Trophoblast cell (in vitro differentiated cells and primary cell): ENCODE measurements around the gene HTR5A.

ENCODE experiments used
- DNase-seq, 2 donors: peaks; one replicate each; pipeline ENCODE4 v3.0.0-alpha.2; 2016
- H2AFZ ChIP-seq: 2 replicates; pipeline ENCODE4 v1.6.1; 2013; ENCODE audit warnings: low read length, moderate library complexity, mild to moderate bottlenecking; ENCODE audit not compliant: insufficient read depth, poor library complexity
- H2AK5ac ChIP-seq: 2 replicates; pipeline ENCODE4 v1.6.1; 2013; ENCODE audit warnings: mild to moderate bottlenecking, low read length
- H2BK120ac ChIP-seq: 2 replicates; pipeline ENCODE4 v1.6.1; 2013; ENCODE audit warnings: low read length, mild to moderate bottlenecking, moderate library complexity; ENCODE audit not compliant: insufficient read depth, poor library complexity
- H2BK12ac ChIP-seq: 2 replicates; pipeline ENCODE4 v1.6.1; 2013; ENCODE audit warnings: mild to moderate bottlenecking, low read length, moderate library complexity
- H2BK5ac ChIP-seq: 2 replicates; pipeline ENCODE4 v1.6.1; 2013; ENCODE audit warnings: low read length, low read depth, moderate library complexity, mild to moderate bottlenecking; ENCODE audit not compliant: poor library complexity
- H3K14ac ChIP-seq: 2 replicates; pipeline ENCODE4 v1.6.1; 2013; ENCODE audit warnings: mild to moderate bottlenecking, low read length
- H3K18ac ChIP-seq: 2 replicates; pipeline ENCODE4 v1.6.1; 2013; ENCODE audit warnings: mild to moderate bottlenecking, low read length
- H3K23ac ChIP-seq: 2 replicates; pipeline ENCODE4 v1.6.1; 2013; ENCODE audit warnings: low read length
- H3K27ac ChIP-seq: 2 replicates; pipeline ENCODE4 v1.5.1; 2013; ENCODE audit warnings: low read depth, mild to moderate bottlenecking, inconsistent platforms, low read length, moderate library complexity
- H3K27me3 ChIP-seq: 2 replicates; pipeline ENCODE4 v1.6.1; 2013; ENCODE audit warnings: inconsistent platforms, mild to moderate bottlenecking, low read length, moderate library complexity; ENCODE audit not compliant: insufficient read depth
- H3K36me3 ChIP-seq, 2 experiments: 1 replicate in 1 of 2; 2 replicates in 1 of 2; pipeline ENCODE4 v1.6.1; 2013; ENCODE audit warnings: low read length in 2 of 2, mild to moderate bottlenecking in 2 of 2, moderate library complexity in 1 of 2; ENCODE audit not compliant: insufficient read depth in 2 of 2, control insufficient read depth in 1 of 2
- H3K4ac ChIP-seq: 2 replicates; pipeline ENCODE4 v1.6.1; 2013; ENCODE audit warnings: low read depth, mild to moderate bottlenecking, low read length, moderate library complexity
- H3K4me1 ChIP-seq, 2 experiments: 1 replicate in 1 of 2; 2 replicates in 1 of 2; pipeline ENCODE4 v1.6.1; 2013; ENCODE audit warnings: low read length in 2 of 2, mild to moderate bottlenecking in 2 of 2, moderate library complexity in 1 of 2; ENCODE audit not compliant: insufficient read depth in 2 of 2, control insufficient read depth in 1 of 2
- H3K4me2 ChIP-seq: 2 replicates; pipeline ENCODE4 v1.6.1; 2013; ENCODE audit warnings: inconsistent platforms, mild to moderate bottlenecking, low read length, moderate library complexity
- H3K4me3 ChIP-seq: 2 replicates; pipeline ENCODE4 v1.5.1; 2013; ENCODE audit warnings: mild to moderate bottlenecking, low read depth, low read length, inconsistent platforms
- H3K79me1 ChIP-seq: one replicate; pipeline ENCODE4 v1.6.1; 2013; ENCODE audit warnings: low read length
- H3K79me2 ChIP-seq: 2 replicates; pipeline ENCODE4 v1.6.1; 2013; ENCODE audit warnings: low read length, mild to moderate bottlenecking; ENCODE audit not compliant: control insufficient read depth, insufficient read depth, poor library complexity
- H3K9ac ChIP-seq: 2 replicates; pipeline ENCODE4 v1.6.1; 2013; ENCODE audit warnings: mild to moderate bottlenecking, low read length
- H3K9me3 ChIP-seq: 2 replicates; pipeline ENCODE4 v1.6.1; 2013; ENCODE audit warnings: low read depth, mild to moderate bottlenecking, control low read depth, inconsistent platforms, low read length; ENCODE audit not compliant: insufficient read depth
- H4K12ac ChIP-seq: 2 replicates; pipeline ENCODE4 v1.6.1; 2013; ENCODE audit warnings: low read depth, mild to moderate bottlenecking, low read length, moderate library complexity
- H4K8ac ChIP-seq: 2 replicates; pipeline ENCODE4 v1.6.1; 2013; ENCODE audit warnings: low read depth, mild to moderate bottlenecking, low read length, moderate library complexity
- H4K91ac ChIP-seq: one replicate; pipeline ENCODE4 v1.6.1; 2013; ENCODE audit warnings: low read depth, mild to moderate bottlenecking, low read length, moderate library complexity
- WGBS: extraction: QIAGEN DNeasy Blood & Tissue Kit; methylation state at CpG from one replicate; pipeline ENCODE4 v1.1.7; 2013; ENCODE audit warnings: missing lambda C conversion rate; ENCODE audit not compliant: insufficient read length, insufficient coverage; ENCODE audit errors: extremely low coverage; 5-methylcytosine and 5-hydroxymethylcytosine counted together

HTR5A gene

DNA sequence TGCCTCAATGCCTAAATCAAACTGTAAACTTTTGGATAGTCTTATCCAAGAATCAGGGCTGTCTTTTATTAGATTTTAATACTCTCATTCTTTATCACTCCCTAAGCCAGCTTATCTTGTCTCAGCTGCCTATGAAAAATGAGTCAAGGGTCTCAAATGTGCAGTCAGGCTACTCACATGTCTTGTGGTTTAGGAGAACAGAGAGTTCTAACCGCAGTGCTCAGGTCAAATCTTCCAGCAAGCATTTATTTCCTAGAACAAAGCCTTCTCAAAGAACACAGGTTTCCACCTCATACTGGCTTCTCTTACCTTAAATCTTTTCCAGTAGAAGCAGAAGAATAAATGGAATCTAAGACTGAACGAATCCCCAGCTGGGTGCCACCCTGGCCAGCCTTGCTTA lies 23.5 kb downstream of the HTR5A start:
- H2BK12ac ChIP-seq, result no peak overlapping the region
- no peaks in the 10 kb centered on the region for H3K27me3 ChIP-seq
- no peak overlapping the region for H3K14ac ChIP-seq
- DNase-seq, result no peak
- H3K4ac ChIP-seq, result no peak overlapping the region
- H3K79me2 ChIP-seq, result no peaks in the 10 kb centered on the region
- H3K36me3 ChIP-seq, result no peaks in the 10 kb centered on the region
- no peak overlapping the region for H2AFZ ChIP-seq
- H3K9me3 ChIP-seq, result peaks cover 6% of the 10 kb centered on the region
- H3K18ac ChIP-seq, result no peak overlapping the region
- H3K4me3 ChIP-seq, result no peak overlapping the region
- no peak overlapping the region for H3K27ac ChIP-seq
- H2BK120ac ChIP-seq, result no peak overlapping the region
- H3K4me2 ChIP-seq, result no peak overlapping the region
- H3K23ac ChIP-seq, result no peak overlapping the region
- no peak overlapping the region for H2AK5ac ChIP-seq
- H3K79me1 ChIP-seq, result no peaks in the 10 kb centered on the region
- H4K8ac ChIP-seq, result no peak overlapping the region
- no peak overlapping the region for H4K12ac ChIP-seq
- H3K4me1 ChIP-seq, result no peaks in the 10 kb centered on the region
- H3K9ac ChIP-seq, result no peak overlapping the region
- no peak overlapping the region for H2BK5ac ChIP-seq
- WGBS, result no CpG with 5 or more reads among the region's 2 CpGs
- no peak overlapping the region for H4K91ac ChIP-seq

DNA sequence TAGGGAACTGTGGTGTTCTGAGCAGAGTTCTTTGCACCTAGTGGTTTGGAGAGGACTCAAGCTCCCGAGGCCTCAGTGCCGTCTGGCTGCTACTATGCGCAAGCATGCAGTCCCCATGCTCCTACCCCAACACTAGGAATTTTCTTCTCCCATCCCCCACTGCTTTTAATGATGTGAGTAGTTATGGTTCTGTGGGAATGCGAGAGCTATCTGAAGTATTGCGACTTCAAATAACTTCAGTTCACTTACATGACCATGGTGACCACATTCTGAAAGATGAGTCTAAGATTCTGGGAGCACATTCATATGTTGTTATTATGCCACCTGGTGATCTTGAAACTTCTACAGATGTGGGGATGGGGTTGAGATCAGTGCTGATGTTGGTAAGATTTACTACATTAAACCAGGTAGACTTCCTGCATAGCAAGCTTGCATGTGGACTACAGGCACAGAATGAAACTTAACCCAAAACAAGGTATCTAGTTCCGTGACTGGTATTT lies 24.6 kb downstream of the HTR5A start:
- Histone ChIP-seq H3K4me3 (no peak overlapping the region), H3K36me3 (no peaks in the 10 kb centered on the region), H2BK12ac (no peak overlapping the region), H4K8ac (no peak overlapping the region), H3K27ac (no peak overlapping the region), H3K23ac (no peak overlapping the region), H3K79me1 (no peaks in the 10 kb centered on the region), H2AFZ (no peak overlapping the region), H4K91ac (no peak overlapping the region), H4K12ac (no peak overlapping the region), H3K27me3 (no peaks in the 10 kb centered on the region), H3K9me3 (peaks cover 6% of the 10 kb centered on the region), H3K18ac (no peak overlapping the region), H3K14ac (no peak overlapping the region), H3K4ac (no peak overlapping the region), H2BK5ac (no peak overlapping the region), H3K9ac (no peak overlapping the region), H3K4me2 (no peak overlapping the region), H2BK120ac (no peak overlapping the region), H3K79me2 (no peaks in the 10 kb centered on the region), H3K4me1 (no peaks in the 10 kb centered on the region), H2AK5ac (no peak overlapping the region)
- DNase-seq, result no peak
- no CpG with 5 or more reads among the region's 6 CpGs for WGBS

DNA sequence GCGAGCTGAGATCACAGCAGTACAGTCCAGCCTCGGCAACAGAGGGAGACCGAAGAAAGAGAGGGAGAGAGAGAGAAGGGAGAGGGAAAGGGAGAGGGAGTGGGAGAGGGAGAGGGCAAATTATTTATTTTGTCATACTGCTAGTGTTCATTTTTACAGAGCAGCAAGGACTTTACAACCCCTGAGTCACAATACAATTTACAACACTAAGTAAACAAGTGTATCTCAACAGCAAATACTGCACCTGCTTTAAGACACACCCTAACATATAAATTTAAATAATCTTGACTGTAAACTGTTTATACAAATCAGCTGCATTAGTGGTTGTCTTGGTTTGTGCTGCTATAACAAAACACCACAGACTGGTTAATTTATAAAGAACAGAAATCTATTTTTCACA lies 27.2 kb downstream of the HTR5A start:
- no peak overlapping the region for H2AK5ac ChIP-seq
- no peaks in the 10 kb centered on the region for H3K27me3 ChIP-seq
- no peak overlapping the region for H3K14ac ChIP-seq
- H2AFZ ChIP-seq, result no peak overlapping the region
- no peak overlapping the region for H2BK5ac ChIP-seq
- H3K79me2 ChIP-seq, result no peaks in the 10 kb centered on the region
- no peak overlapping the region for H3K4me2 ChIP-seq
- peaks cover 9% of the 10 kb centered on the region for H3K9me3 ChIP-seq
- H4K91ac ChIP-seq, result no peak overlapping the region
- no peak overlapping the region for H3K4me3 ChIP-seq
- H3K27ac ChIP-seq, result no peak overlapping the region
- no peaks in the 10 kb centered on the region for H3K79me1 ChIP-seq
- H3K18ac ChIP-seq, result no peak overlapping the region
- DNase-seq, result no peak
- no peak overlapping the region for H4K12ac ChIP-seq
- H4K8ac ChIP-seq, result no peak overlapping the region
- no peak overlapping the region for H3K9ac ChIP-seq
- WGBS, result no CpG with 5 or more reads among the region's 3 CpGs
- no peak overlapping the region for H3K4ac ChIP-seq
- no peak overlapping the region for H3K23ac ChIP-seq
- H3K36me3 ChIP-seq, result no peaks in the 10 kb centered on the region
- no peak overlapping the region for H2BK120ac ChIP-seq
- no peaks in the 10 kb centered on the region for H3K4me1 ChIP-seq
- no peak overlapping the region for H2BK12ac ChIP-seq

DNA sequence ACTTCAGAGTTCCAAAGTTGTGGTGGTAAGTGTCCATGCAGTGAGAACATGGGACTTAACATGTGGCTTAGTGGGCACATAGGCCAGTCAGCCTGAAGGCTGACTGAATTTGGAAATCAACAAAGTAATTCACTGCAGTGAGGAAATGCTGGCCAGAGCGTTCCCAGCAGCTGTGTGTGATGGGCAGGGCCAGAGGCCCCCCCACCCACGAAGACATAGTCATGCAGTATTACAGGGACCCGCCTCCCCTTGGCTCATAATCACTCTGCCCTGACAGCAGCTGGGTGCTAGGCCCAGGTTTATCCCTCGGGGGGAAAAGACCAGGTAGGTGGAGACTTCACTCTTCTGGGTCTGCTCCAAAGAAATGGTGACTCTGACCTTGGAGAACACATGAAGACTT lies 33.7 kb downstream of the HTR5A start:
- H3K9ac ChIP-seq, result no peak overlapping the region
- DNase-seq, result no peak
- WGBS, result no CpG with 5 or more reads among the region's 4 CpGs

More for the DNA sequence above, 33.7 kb downstream of the HTR5A start:
- Histone ChIP-seq H3K23ac (no peak overlapping the region), H3K4me2 (no peak overlapping the region), H3K79me1 (no peaks in the 10 kb centered on the region), H3K4me1 (peaks cover 0 to 5% of the 10 kb centered on the region in 2 experiments), H2AFZ (no peak overlapping the region), H3K4me3 (no peak overlapping the region), H2AK5ac (no peak overlapping the region), H3K18ac (no peak overlapping the region), H4K91ac (no peak overlapping the region), H3K36me3 (no peaks in the 10 kb centered on the region), H2BK120ac (no peak overlapping the region), H4K8ac (no peak overlapping the region), H4K12ac (no peak overlapping the region), H2BK12ac (no peak overlapping the region), H3K4ac (no peak overlapping the region), H3K27ac (no peak overlapping the region), H3K9me3 (peaks cover 9% of the 10 kb centered on the region), H3K79me2 (no peaks in the 10 kb centered on the region), H2BK5ac (no peak overlapping the region), H3K27me3 (no peaks in the 10 kb centered on the region), H3K14ac (no peak overlapping the region)
